Natural killer cell (primary cell): Measurements from ENCODE around the gene HAPLN2. TPM values are rescaled to one million over a fixed set of nuclear protein-coding genes. Genes with fewer than 3 reads are reported as not detected.

Source experiments
- ATAC-seq, 3 donors: fragments of 150-1000 bp in 2 of 3; fragments of 200-7000 bp in 1 of 3; cut with Tn5 transposase; 1 replicate in 1 of 3; 2 replicates in 2 of 3; pipeline ENCODE4 v1.10.0; 2021; ENCODE audit warnings: mild to moderate bottlenecking in 2 of 3, moderate library complexity in 2 of 3
- DNase-seq, 2 donors: peaks; one replicate each; pipeline versions ENCODE4 v3.0.0 to v3.0.0-alpha.2; 2013 to 2021; ENCODE audit warnings: mixed read lengths in 1 of 2
- H3K27ac ChIP-seq: one replicate; pipeline ENCODE4 v1.5.1; 2013; ENCODE audit warnings: mild to moderate bottlenecking, low read length
- H3K27me3 ChIP-seq: one replicate; pipeline ENCODE4 v1.6.1; 2013; ENCODE audit warnings: low read length; ENCODE audit not compliant: control insufficient read depth, insufficient read depth
- H3K36me3 ChIP-seq: one replicate; pipeline ENCODE4 v1.6.1; 2013; ENCODE audit warnings: low read length; ENCODE audit not compliant: control insufficient read depth, insufficient read depth
- H3K4me1 ChIP-seq: one replicate; pipeline ENCODE4 v1.6.1; 2013; ENCODE audit warnings: low read length; ENCODE audit not compliant: control insufficient read depth, insufficient read depth
- H3K4me3 ChIP-seq: one replicate; pipeline ENCODE4 v1.5.1; 2013; ENCODE audit warnings: low read length
- H3K9me3 ChIP-seq: one replicate; pipeline ENCODE4 v1.6.1; 2013; ENCODE audit warnings: low read length; ENCODE audit not compliant: control insufficient read depth, insufficient read depth
- H3K27ac Mint-ChIP-seq, 2 donors: one replicate each; pipeline ENCODE4 v1.8.0; 2022; ENCODE audit warnings: mild to moderate bottlenecking in 2 of 2, mixed read lengths in 2 of 2, moderate library complexity in 1 of 2
- H3K27me3 Mint-ChIP-seq, 2 donors: one replicate each; pipeline ENCODE4 v1.8.0; 2022; ENCODE audit warnings: low read depth in 2 of 2, mixed read lengths in 2 of 2
- H3K36me3 Mint-ChIP-seq: one replicate; pipeline ENCODE4 v1.8.0; 2022; ENCODE audit warnings: mixed read lengths
- H3K4me1 Mint-ChIP-seq, 2 donors: one replicate each; pipeline ENCODE4 v1.8.0; 2022; ENCODE audit warnings: mixed read lengths in 2 of 2
- H3K4me3 Mint-ChIP-seq: one replicate; pipeline ENCODE4 v1.8.0; 2022; ENCODE audit warnings: mild to moderate bottlenecking, moderate library complexity, mixed read lengths
- H3K9me3 Mint-ChIP-seq, 2 donors: one replicate each; pipeline ENCODE4 v1.8.0; 2022; ENCODE audit warnings: mixed read lengths in 2 of 2
- WGBS: methylation state at CpG from one replicate; pipeline ENCODE4 v1.1.7; 2013; ENCODE audit warnings: missing lambda C conversion rate; ENCODE audit not compliant: insufficient coverage; 5-methylcytosine and 5-hydroxymethylcytosine counted together
- intact Hi-C: fragments of 100-400 bp; cut with micrococcal nuclease; formaldehyde crosslinking; loops from one replicate; pipeline ENCODE4 v1.14.2; 2022
- total RNA-seq, 4 donors: library from RNA; stranded (reverse); fragments of 120-200 nt in 1 of 4; gene quantifications; one replicate each; pipeline versions ENCODE4 v1.2.3 to v1.2.4, GENCODE V29; 2013 to 2022
- TF ChIP-seq, protein P1 (sequence below): fragments of 200-600 bp; IDR thresholded peaks from one replicate; pipeline ENCODE4 v1.8.0; 2022; ENCODE audit warnings: antibody characterized with exemption

The HAPLN2 gene
- total RNA-seq, 3 donors from 2014 or later (not counting 1 experiment from before 2014, with no cell fraction given): not detected

DNA sequence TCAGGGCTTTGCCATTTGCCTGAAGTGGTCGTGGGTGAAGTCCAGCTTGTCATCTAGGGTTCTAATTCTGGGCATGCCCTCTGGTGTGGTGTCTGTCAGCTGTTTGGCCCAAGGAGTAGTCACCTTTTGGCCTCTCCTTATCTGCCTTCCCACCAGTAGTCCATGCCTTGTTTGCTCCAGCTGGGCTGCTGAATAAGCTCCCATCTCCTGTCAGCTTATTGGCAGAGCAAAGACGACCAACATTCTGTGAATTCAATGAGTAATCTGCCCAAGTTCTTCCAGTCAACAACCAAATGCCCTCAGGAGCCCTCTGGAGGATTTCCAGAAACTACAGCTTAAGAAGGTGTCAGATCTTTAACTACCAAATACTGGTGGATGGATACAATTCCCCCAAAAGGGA lies 29.7 kb downstream of the HAPLN2 start:
- Histone ChIP-seq H3K4me3 (no peak overlapping the region), H3K27ac (no peak overlapping the region), H3K4me1 (peaks cover under 1% of the 10 kb centered on the region), H3K9me3 (no peaks in the 10 kb centered on the region), H3K27me3 (peaks cover 22% of the 10 kb centered on the region), H3K36me3 (no peaks in the 10 kb centered on the region)
- DNase-seq (no peak), ATAC-seq (no peak)
- peaks cover 52 to 68% of the 10 kb centered on the region in 2 donors for H3K27me3 Mint-ChIP-seq
- H3K4me1 Mint-ChIP-seq: peaks cover 0 to under 1% of the 10 kb centered on the region in 2 donors
- no peak overlapping the region for H3K4me3 Mint-ChIP-seq
- TF ChIP-seq, protein P1, sequence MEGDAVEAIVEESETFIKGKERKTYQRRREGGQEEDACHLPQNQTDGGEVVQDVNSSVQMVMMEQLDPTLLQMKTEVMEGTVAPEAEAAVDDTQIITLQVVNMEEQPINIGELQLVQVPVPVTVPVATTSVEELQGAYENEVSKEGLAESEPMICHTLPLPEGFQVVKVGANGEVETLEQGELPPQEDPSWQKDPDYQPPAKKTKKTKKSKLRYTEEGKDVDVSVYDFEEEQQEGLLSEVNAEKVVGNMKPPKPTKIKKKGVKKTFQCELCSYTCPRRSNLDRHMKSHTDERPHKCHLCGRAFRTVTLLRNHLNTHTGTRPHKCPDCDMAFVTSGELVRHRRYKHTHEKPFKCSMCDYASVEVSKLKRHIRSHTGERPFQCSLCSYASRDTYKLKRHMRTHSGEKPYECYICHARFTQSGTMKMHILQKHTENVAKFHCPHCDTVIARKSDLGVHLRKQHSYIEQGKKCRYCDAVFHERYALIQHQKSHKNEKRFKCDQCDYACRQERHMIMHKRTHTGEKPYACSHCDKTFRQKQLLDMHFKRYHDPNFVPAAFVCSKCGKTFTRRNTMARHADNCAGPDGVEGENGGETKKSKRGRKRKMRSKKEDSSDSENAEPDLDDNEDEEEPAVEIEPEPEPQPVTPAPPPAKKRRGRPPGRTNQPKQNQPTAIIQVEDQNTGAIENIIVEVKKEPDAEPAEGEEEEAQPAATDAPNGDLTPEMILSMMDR: no peak
- intact Hi-C loops: no loop called here
- no peak overlapping the region for H3K27ac Mint-ChIP-seq
- no peaks in the 10 kb centered on the region for H3K36me3 Mint-ChIP-seq
- no peaks in the 10 kb centered on the region for H3K9me3 Mint-ChIP-seq
- WGBS: 30% methylated on average over 2 of the region's 2 CpGs

DNA sequence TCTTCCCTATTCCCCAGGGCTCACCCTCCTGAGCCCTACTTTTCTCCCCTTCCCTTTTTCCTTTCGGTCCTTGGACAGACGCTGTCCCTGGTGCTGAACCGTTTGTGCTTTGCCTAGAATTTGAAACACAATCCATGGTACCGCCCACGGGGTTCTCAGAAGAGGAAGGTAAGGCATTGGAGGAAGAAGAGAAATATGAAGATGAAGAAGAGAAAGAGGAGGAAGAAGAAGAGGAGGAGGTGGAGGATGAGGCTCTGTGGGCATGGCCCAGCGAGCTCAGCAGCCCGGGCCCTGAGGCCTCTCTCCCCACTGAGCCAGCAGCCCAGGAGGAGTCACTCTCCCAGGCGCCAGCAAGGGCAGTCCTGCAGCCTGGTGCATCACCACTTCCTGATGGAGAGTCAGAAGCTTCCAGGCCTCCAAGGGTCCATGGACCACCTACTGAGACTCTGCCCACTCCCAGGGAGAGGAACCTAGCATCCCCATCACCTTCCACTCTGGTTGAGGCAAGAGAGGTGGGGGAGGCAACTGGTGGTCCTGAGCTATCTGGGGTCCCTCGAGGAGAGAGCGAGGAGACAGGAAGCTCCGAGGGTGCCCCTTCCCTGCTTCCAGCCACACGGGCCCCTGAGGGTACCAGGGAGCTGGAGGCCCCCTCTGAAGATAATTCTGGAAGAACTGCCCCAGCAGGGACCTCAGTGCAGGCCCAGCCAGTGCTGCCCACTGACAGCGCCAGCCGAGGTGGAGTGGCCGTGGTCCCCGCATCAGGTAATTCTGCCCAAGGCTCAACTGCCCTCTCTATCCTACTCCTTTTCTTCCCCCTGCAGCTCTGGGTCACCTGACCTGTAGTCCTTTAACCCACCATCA lies 33.1 kb downstream of the HAPLN2 start:
- Mint-ChIP-seq H3K4me3 (no peak overlapping the region), H3K4me1 (peaks cover 12 to 15% of the 10 kb centered on the region in 2 donors), H3K9me3 (no peaks in the 10 kb centered on the region), H3K36me3 (no peaks in the 10 kb centered on the region), H3K27me3 (peaks cover 55 to 75% of the 10 kb centered on the region in 2 donors), H3K27ac (no peak overlapping the region)
- Histone ChIP-seq H3K36me3 (no peaks in the 10 kb centered on the region), H3K27ac (no peak overlapping the region), H3K4me1 (peaks cover 9% of the 10 kb centered on the region), H3K9me3 (no peaks in the 10 kb centered on the region), H3K27me3 (peaks cover 37% of the 10 kb centered on the region), H3K4me3 (no peak overlapping the region)
- intact Hi-C loops: no loop called here
- ATAC-seq (no peak), DNase-seq (peak in 1 of 2 donors; percentile 38)
- WGBS: 47% methylated on average over 16 of the region's 16 CpGs
- TF ChIP-seq, protein P1: no peak

DNA sequence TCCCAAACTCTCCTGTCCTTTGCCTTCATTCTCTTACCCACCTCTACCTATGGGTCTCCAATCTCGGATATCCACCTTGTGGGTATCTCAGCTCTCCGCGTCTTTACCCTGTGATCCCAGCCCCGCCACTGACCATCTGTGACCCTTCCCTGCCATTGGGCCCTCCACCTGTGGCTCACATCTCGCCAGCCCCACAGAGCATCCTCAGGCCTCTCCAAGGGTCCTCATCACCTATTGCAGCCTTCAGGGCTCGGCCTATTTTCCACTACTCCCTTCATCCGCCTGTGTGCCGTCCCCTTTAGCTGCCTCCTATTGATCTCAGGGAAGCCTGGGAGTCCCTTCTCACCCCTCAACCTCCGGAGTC lies 33.8 kb downstream of the HAPLN2 start:
- Histone ChIP-seq H3K27me3 (peaks cover 33% of the 10 kb centered on the region), H3K4me3 (no peak overlapping the region), H3K4me1 (peaks cover 15% of the 10 kb centered on the region), H3K36me3 (no peaks in the 10 kb centered on the region), H3K27ac (no peak overlapping the region), H3K9me3 (no peaks in the 10 kb centered on the region)
- TF ChIP-seq, protein P1: no peak
- 81% methylated on average over 9 of the region's 9 CpGs for WGBS
- Mint-ChIP-seq H3K27me3 (peaks cover 55 to 69% of the 10 kb centered on the region in 2 donors), H3K4me3 (no peak overlapping the region), H3K27ac (no peak overlapping the region), H3K36me3 (no peaks in the 10 kb centered on the region), H3K9me3 (no peaks in the 10 kb centered on the region), H3K4me1 (peaks cover 16 to 21% of the 10 kb centered on the region in 2 donors)
- no peak for DNase-seq
- intact Hi-C loops: no loop called here
- ATAC-seq: no peak
